GM23338 (cell line): ENCODE results near the gene CENPT. TPM values are rescaled to one million over a fixed set of nuclear protein-coding genes. Genes with fewer than 3 reads are reported as not detected.

ENCODE experiments used
- ATAC-seq: fragments of 200-7000 bp; cut with Tn5 transposase; 3 replicates; pipeline ENCODE4 v1.9.1; 2020
- DNase-seq: peaks from one replicate; pipeline ENCODE4 v3.0.0-alpha.2; 2015; ENCODE audit warnings: low spot score
- H2AFZ ChIP-seq: fragments of 200-600 bp; sonication (generic); 2 replicates; pipeline ENCODE4 v1.8.0; 2016; ENCODE audit warnings: antibody characterized with exemption, mild to moderate bottlenecking, moderate library complexity
- H3F3A ChIP-seq: fragments of 200-600 bp; sonication (generic); replicated peaks from 2 replicates; pipeline ENCODE4 v1.8.0; 2017; ENCODE audit warnings: antibody characterized with exemption, mixed run types, low read depth
- H3K27ac ChIP-seq: fragments of 200-600 bp; sonication (generic); 2 replicates; pipeline ENCODE4 v1.6.1; 2016; ENCODE audit warnings: low read depth
- H3K27me3 ChIP-seq: fragments of 200-600 bp; sonication (generic); 2 replicates; pipeline ENCODE4 v1.8.0; 2016; ENCODE audit warnings: mild to moderate bottlenecking, mixed run types, moderate library complexity; ENCODE audit not compliant: insufficient read depth
- H3K36me3 ChIP-seq: fragments of 200-600 bp; sonication (generic); 2 replicates; pipeline ENCODE4 v1.8.0; 2016; ENCODE audit warnings: mild to moderate bottlenecking; ENCODE audit not compliant: insufficient read depth
- H3K4me1 ChIP-seq: fragments of 200-600 bp; sonication (generic); 2 replicates; pipeline ENCODE4 v1.8.0; 2016; ENCODE audit warnings: mild to moderate bottlenecking, moderate library complexity; ENCODE audit not compliant: insufficient read depth
- H3K4me2 ChIP-seq: fragments of 200-600 bp; sonication (generic); 2 replicates; pipeline ENCODE4 v1.7.1; 2017; ENCODE audit warnings: mixed run types
- H3K4me3 ChIP-seq: fragments of 200-600 bp; sonication (generic); 2 replicates; pipeline ENCODE4 v1.6.1; 2016; ENCODE audit warnings: mixed run types
- H3K79me2 ChIP-seq: fragments of 200-600 bp; sonication (generic); replicated peaks from 2 replicates; pipeline ENCODE4 v1.8.0; 2017; ENCODE audit warnings: mild to moderate bottlenecking; ENCODE audit not compliant: insufficient read depth
- H3K9me2 ChIP-seq: fragments of 200-600 bp; sonication (generic); 2 replicates; pipeline ENCODE4 v1.8.0; 2017; ENCODE audit not compliant: insufficient read depth
- H4K20me1 ChIP-seq: fragments of 200-600 bp; sonication (generic); replicated peaks from 2 replicates; pipeline ENCODE4 v1.8.0; 2017; ENCODE audit warnings: mild to moderate bottlenecking; ENCODE audit not compliant: insufficient read depth
- H3K27ac Mint-ChIP-seq: 2 replicates; pipeline ENCODE4 v1.8.0; 2020; ENCODE audit warnings: inconsistent platforms, mild to moderate bottlenecking, moderate library complexity, mixed read lengths
- H3K27me3 Mint-ChIP-seq: 3 replicates; pipeline ENCODE4 v1.8.0; 2022; ENCODE audit warnings: low read depth, mild to moderate bottlenecking, moderate library complexity, mixed read lengths, inconsistent platforms; ENCODE audit not compliant: insufficient read depth, poor library complexity
- H3K36me3 Mint-ChIP-seq: 3 replicates; pipeline ENCODE4 v1.8.0; 2021; ENCODE audit warnings: low read depth, mild to moderate bottlenecking, inconsistent platforms, moderate library complexity, mixed read lengths
- H3K4me1 Mint-ChIP-seq: 3 replicates; pipeline ENCODE4 v1.8.0; 2020; ENCODE audit warnings: mild to moderate bottlenecking, inconsistent platforms, mixed read lengths
- H3K4me3 Mint-ChIP-seq: 3 replicates; pipeline ENCODE4 v1.8.0; 2021; ENCODE audit warnings: moderate library complexity, mild to moderate bottlenecking, inconsistent platforms, mixed read lengths
- H3K9me3 Mint-ChIP-seq: 3 replicates; pipeline ENCODE4 v1.8.0; 2020; ENCODE audit warnings: moderate library complexity, mild to moderate bottlenecking, inconsistent platforms, mixed read lengths
- CREB1 ChIP-seq: fragments of 250-450 bp; sonication (Bioruptor Pico); IDR thresholded peaks from 2 replicates; pipeline ENCODE4 v1.5.0; 2020; ENCODE audit warnings: low read depth, mild to moderate bottlenecking, moderate library complexity
- CTCF ChIP-seq, 2 experiments: fragments of 200-600 bp in 1 of 2; sonication (generic) in 1 of 2; conservative IDR thresholded peaks; 2 replicates each; pipeline versions ENCODE4 v1.5.1 to v1.6.1; 2016 to 2017; ENCODE audit warnings: antibody characterized with exemption in 2 of 2, low read depth in 2 of 2, mild to moderate bottlenecking in 2 of 2, moderate library complexity in 1 of 2
- ETS1 ChIP-seq: IDR thresholded peaks from 2 replicates; pipeline ENCODE4 v1.6.1; 2016; ENCODE audit warnings: antibody characterized with exemption
- EZH2 ChIP-seq: fragments of 200-600 bp; sonication (generic); IDR thresholded peaks from one replicate; pipeline ENCODE4 v1.8.0; 2017; ENCODE audit warnings: antibody characterized with exemption, mild to moderate bottlenecking, low read depth; ENCODE audit not compliant: unreplicated experiment
- JUNB ChIP-seq: IDR thresholded peaks from one replicate; pipeline ENCODE4 v1.6.1; 2016; ENCODE audit warnings: antibody characterized with exemption; ENCODE audit not compliant: unreplicated experiment
- NANOG ChIP-seq: IDR thresholded peaks from 2 replicates; pipeline ENCODE4 v1.6.1; 2016; ENCODE audit warnings: antibody characterized with exemption, borderline replicate concordance
- POLR2AphosphoS5 ChIP-seq: IDR thresholded peaks from 2 replicates; pipeline ENCODE4 v1.6.1; 2016; ENCODE audit warnings: antibody characterized with exemption, low read depth
- REST ChIP-seq: IDR thresholded peaks from one replicate; pipeline ENCODE4 v1.6.1; 2018; ENCODE audit warnings: antibody characterized with exemption; ENCODE audit not compliant: unreplicated experiment
- STAT1 ChIP-seq: IDR thresholded peaks from one replicate; pipeline ENCODE4 v1.6.1; 2016; ENCODE audit warnings: antibody characterized with exemption; ENCODE audit not compliant: unreplicated experiment
- ZNF114 ChIP-seq: fragments of 250-450 bp; sonication (Bioruptor Pico); IDR thresholded peaks from 2 replicates; pipeline ENCODE4 v1.5.0; 2020; ENCODE audit warnings: mild to moderate bottlenecking, moderate library complexity
- ZNF331 ChIP-seq: fragments of 250-450 bp; sonication (Bioruptor Pico); IDR thresholded peaks from 2 replicates; pipeline ENCODE4 v1.5.0; 2020; ENCODE audit warnings: low read depth, mild to moderate bottlenecking, moderate library complexity
- polyA plus RNA-seq: library from polyadenylated mRNA; unstranded; fragments of >200 nt; fragmentation: Nextera tagmentation; extraction: Ambion mirVana; gene quantifications from 2 replicates; pipeline ENCODE4 v1.2.1, GENCODE V29; 2016
- total RNA-seq: library from RNA; depleted of rRNA; stranded (reverse); fragments of >200 nt; shearing (Covaris generic); gene quantifications from 2 replicates; pipeline ENCODE4 v1.2.3, GENCODE V29; 2014

CENPT gene
- total and polyA plus RNA-seq, 2 experiments from 2014 or later = 55.4 to 63.8 TPM

GRCh38 chr16:67803894-67804293, 43.6 kb downstream of the CENPT start:
- Histone ChIP-seq H4K20me1 (peaks cover 14% of the 10 kb centered on the region; the same call in 1 of the 2 replicates), H3K4me3 (no peak overlapping the region), H3K9me2 (no peaks in the 10 kb centered on the region)

GRCh38 chr16:67801883-67802282, 45.6 kb downstream of the CENPT start:
- Histone ChIP-seq H3K9me2 (no peaks in the 10 kb centered on the region), H3F3A (no peaks in the 10 kb centered on the region), H3K4me1 (peaks cover 8% of the 10 kb centered on the region), H3K27me3 (no peaks in the 10 kb centered on the region), H2AFZ (no peak overlapping the region), H3K36me3 (peaks cover 7% of the 10 kb centered on the region; the same call in 1 of the 2 replicates), H3K27ac (no peak overlapping the region), H3K79me2 (peaks cover 58% of the 10 kb centered on the region), H3K4me2 (no peak overlapping the region), H3K4me3 (no peak overlapping the region), H4K20me1 (peaks cover 20% of the 10 kb centered on the region; the same call in 1 of the 2 replicates)
- no peak for ATAC-seq
- H3K27me3 Mint-ChIP-seq = no peaks in the 10 kb centered on the region
- no peak overlapping the region for H3K4me3 Mint-ChIP-seq
- peaks cover 9% of the 10 kb centered on the region for H3K4me1 Mint-ChIP-seq
- peaks cover 44% of the 10 kb centered on the region for H3K36me3 Mint-ChIP-seq
- DNase-seq = no peak
- H3K27ac Mint-ChIP-seq = no peak overlapping the region
- no peaks in the 10 kb centered on the region; the same call in 2 of the 3 replicates for H3K9me3 Mint-ChIP-seq
- TF ChIP-seq ZNF331 (CRISPR knock-in tag) = no peak
- no peak for TF ChIP-seq EZH2
- TF ChIP-seq ZNF114 (CRISPR knock-in tag) = no peak
- TF ChIP-seq POLR2AphosphoS5 = no peak
- TF ChIP-seq CTCF (conservative IDR thresholded peaks at IDR 0.05; ENCODE audit: low read depth in 2 of 2) = no peak
- TF ChIP-seq REST = no peak
- TF ChIP-seq JUNB = no peak
- no peak for TF ChIP-seq NANOG

More at GRCh38 chr16:67803894-67804293, 43.6 kb downstream of the CENPT start:
- H3K36me3 Mint-ChIP-seq = peaks cover 40% of the 10 kb centered on the region
- TF ChIP-seq CREB1 (CRISPR knock-in tag) (no peak), POLR2AphosphoS5 (no peak), ETS1 (no peak), JUNB (no peak), STAT1 (no peak), CTCF (conservative IDR thresholded peaks at IDR 0.05; ENCODE audit: low read depth in 2 of 2) (no peak), NANOG (no peak)
- H3K27ac ChIP-seq = no peak overlapping the region
- no peaks in the 10 kb centered on the region; the same call in 2 of the 3 replicates for H3K9me3 Mint-ChIP-seq
- no peaks in the 10 kb centered on the region for H3K27me3 Mint-ChIP-seq
- no peaks in the 10 kb centered on the region for H3K27me3 ChIP-seq
- H3K4me1 ChIP-seq = peaks cover 8% of the 10 kb centered on the region
- peaks cover 49% of the 10 kb centered on the region for H3K79me2 ChIP-seq
- H3K4me3 Mint-ChIP-seq = no peak overlapping the region
- no peak overlapping the region for H2AFZ ChIP-seq
- H3K4me1 Mint-ChIP-seq = peaks cover 9% of the 10 kb centered on the region
- H3K36me3 ChIP-seq = peaks cover 7% of the 10 kb centered on the region; the same call in 1 of the 2 replicates
- no peak for DNase-seq
- no peak overlapping the region for H3K4me2 ChIP-seq
- no peak overlapping the region for H3K27ac Mint-ChIP-seq
- H3F3A ChIP-seq = peaks cover 6% of the 10 kb centered on the region; the same call in 1 of the 2 replicates
- no peak for ATAC-seq
